ENCODE measurements around the gene LRMDA. TPM values are rescaled to one million over a fixed set of nuclear protein-coding genes. Genes with fewer than 3 reads are reported as not detected.

Gene LRMDA
- total RNA-seq, 3 donors from 2014 or later: 8.3 to 17.1 (median 11.1) TPM

DNA sequence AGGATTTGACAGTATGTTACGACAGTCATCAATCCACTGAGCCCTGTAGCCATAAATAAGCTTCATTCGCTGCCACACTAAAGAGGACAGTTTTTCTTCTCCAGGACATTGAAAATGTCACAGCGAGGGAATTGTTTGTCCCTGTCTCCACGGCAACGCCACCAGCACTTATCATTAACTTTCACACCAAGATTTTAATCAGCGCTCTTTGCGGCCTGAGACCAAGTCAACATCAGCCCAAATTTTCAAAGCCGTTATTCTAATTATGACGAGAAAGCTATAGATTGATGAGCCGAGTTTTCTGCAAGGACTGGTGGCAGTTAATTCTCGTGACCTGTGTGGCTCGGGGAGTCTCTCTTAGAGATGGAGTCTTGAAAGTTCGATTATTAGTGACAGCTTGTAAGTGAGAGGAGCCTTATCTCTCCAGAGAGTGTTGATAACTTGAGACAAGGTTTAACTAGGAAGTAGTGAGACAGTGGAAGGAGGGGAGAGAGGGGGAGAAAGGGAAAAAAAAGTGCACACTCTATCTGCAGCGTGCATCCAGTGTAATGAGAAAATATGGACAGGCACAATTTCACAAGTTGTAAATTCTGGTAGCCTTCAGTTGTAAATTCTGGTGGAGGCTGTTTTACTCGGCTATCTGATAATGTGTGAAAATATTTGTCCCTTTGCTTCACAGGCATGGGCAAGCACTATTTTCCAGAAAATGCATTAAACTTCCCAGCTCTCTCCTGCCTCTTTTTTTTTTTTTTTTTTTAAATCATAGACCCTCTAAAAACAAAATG is 473.3 kb downstream of the LRMDA start:
- Histone ChIP-seq H3K9me3 (no peaks in the 10 kb centered on the region), H3K27me3 (no peaks in the 10 kb centered on the region), H3K4me3 (no peak overlapping the region), H3K27ac (no peak overlapping the region), H3K4me1 (no peaks in the 10 kb centered on the region), H3K36me3 (no peaks in the 10 kb centered on the region)
- TF ChIP-seq POLR2A (IDR thresholded peaks at IDR 0.05) (no peak), POLR2AphosphoS5 (IDR thresholded peaks at IDR 0.05) (no peak)
- DNase-seq (ENCODE audit: low spot score in 2 of 2): no peak
- intact Hi-C loops (cut with DNase I; ENCODE audit: low total_unique reads): loop anchor here (5.0 kb wide), 1 partner anchor 632 kb away; no protein-coding TSS in a partner anchor

DNA sequence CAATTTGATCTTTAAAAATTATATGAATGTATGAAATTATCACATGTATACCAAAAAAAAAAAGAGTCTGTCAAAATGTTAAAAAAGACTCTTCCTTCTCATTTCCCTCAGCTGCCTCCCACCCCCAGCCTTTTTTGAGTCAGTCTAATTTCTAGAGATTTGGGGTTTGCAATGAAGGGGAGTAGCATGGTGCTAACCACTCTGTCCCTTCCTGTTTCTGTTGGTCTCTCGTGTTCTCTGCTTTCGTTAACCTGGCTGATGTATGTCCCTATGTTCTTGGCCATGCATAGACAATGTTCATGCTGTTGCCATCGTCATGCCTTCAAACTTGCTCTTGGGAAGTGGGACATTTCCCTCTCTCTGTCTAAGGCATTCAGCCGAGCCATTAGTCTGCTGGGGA is 474.1 kb downstream of the LRMDA start:
- H3K27me3 ChIP-seq: no peaks in the 10 kb centered on the region
- no peaks in the 10 kb centered on the region for H3K9me3 ChIP-seq
- no peak for DNase-seq (ENCODE audit: low spot score in 2 of 2)
- intact Hi-C loops (cut with DNase I; ENCODE audit: low total_unique reads): loop anchor here (5.0 kb wide), 1 partner anchor 633 kb away; no protein-coding TSS in a partner anchor
- no peak overlapping the region for H3K4me3 ChIP-seq
- no peak overlapping the region for H3K27ac ChIP-seq
- no peaks in the 10 kb centered on the region for H3K36me3 ChIP-seq
- no peak for TF ChIP-seq POLR2A (IDR thresholded peaks at IDR 0.05)
- no peak for TF ChIP-seq POLR2AphosphoS5 (IDR thresholded peaks at IDR 0.05)
- TF ChIP-seq, protein P1, sequence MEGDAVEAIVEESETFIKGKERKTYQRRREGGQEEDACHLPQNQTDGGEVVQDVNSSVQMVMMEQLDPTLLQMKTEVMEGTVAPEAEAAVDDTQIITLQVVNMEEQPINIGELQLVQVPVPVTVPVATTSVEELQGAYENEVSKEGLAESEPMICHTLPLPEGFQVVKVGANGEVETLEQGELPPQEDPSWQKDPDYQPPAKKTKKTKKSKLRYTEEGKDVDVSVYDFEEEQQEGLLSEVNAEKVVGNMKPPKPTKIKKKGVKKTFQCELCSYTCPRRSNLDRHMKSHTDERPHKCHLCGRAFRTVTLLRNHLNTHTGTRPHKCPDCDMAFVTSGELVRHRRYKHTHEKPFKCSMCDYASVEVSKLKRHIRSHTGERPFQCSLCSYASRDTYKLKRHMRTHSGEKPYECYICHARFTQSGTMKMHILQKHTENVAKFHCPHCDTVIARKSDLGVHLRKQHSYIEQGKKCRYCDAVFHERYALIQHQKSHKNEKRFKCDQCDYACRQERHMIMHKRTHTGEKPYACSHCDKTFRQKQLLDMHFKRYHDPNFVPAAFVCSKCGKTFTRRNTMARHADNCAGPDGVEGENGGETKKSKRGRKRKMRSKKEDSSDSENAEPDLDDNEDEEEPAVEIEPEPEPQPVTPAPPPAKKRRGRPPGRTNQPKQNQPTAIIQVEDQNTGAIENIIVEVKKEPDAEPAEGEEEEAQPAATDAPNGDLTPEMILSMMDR (IDR thresholded peaks at IDR 0.05): no peak
- no peaks in the 10 kb centered on the region for H3K4me1 ChIP-seq

DNA sequence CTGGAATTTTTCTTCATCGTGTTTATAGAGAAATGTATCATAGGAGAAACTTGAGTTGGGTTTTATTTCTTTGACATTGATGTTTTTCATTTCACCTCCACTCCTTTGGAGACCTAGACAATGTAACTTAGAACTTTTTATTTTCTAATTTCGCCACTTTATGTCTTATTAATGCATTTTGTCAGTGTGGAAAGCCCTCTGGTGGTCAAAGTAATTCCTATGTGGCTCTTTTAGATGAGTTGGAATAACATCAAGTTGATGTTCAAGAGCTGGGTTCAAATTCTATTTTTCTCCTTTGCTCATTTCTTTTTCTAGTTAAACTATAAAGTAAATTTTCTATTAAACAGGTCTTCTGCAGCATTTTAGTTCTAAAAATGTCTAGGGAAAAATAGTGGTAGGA is 478.6 kb downstream of the LRMDA start:
- intact Hi-C loops (cut with DNase I; ENCODE audit: low total_unique reads): no loop called here
- Histone ChIP-seq H3K4me1 (no peaks in the 10 kb centered on the region), H3K9me3 (no peaks in the 10 kb centered on the region), H3K4me3 (no peak overlapping the region), H3K27ac (no peak overlapping the region), H3K27me3 (no peaks in the 10 kb centered on the region), H3K36me3 (no peaks in the 10 kb centered on the region)
- TF ChIP-seq, protein P1 (IDR thresholded peaks at IDR 0.05): peak in 2 of 3 donors; percentile 46
- TF ChIP-seq POLR2A (IDR thresholded peaks at IDR 0.05): no peak
- DNase-seq (ENCODE audit: low spot score in 2 of 2): no peak

DNA sequence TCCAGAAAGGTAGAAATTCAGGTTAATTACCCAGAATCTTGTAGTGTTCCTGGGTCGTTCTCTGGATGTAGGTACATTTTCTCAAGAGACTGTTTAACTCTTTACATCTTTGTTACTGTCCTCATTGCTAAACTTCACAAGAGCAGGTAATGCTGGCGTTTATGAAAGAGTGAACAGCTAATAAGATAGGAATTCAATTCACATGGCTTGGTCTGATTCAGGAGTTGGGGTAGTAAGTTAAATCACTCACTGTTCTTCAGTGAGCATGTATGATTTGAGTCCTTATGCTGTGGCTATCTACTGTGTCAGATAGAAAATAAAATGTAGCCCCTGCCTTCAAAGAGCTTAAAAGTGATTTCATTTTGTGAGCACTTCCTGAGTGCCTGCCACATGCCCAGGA is 480.0 kb downstream of the LRMDA start:
- no peak overlapping the region for H3K4me3 ChIP-seq
- no peaks in the 10 kb centered on the region for H3K36me3 ChIP-seq
- no peaks in the 10 kb centered on the region for H3K27me3 ChIP-seq
- no peaks in the 10 kb centered on the region for H3K9me3 ChIP-seq
- intact Hi-C loops (cut with DNase I; ENCODE audit: low total_unique reads): no loop called here
- TF ChIP-seq, protein P1 (IDR thresholded peaks at IDR 0.05): no peak
- no peak for TF ChIP-seq POLR2A (IDR thresholded peaks at IDR 0.05)
- TF ChIP-seq POLR2AphosphoS5 (IDR thresholded peaks at IDR 0.05): no peak
- no peaks in the 10 kb centered on the region for H3K4me1 ChIP-seq
- no peak for DNase-seq (ENCODE audit: low spot score in 2 of 2)
- H3K27ac ChIP-seq: no peak overlapping the region

DNA sequence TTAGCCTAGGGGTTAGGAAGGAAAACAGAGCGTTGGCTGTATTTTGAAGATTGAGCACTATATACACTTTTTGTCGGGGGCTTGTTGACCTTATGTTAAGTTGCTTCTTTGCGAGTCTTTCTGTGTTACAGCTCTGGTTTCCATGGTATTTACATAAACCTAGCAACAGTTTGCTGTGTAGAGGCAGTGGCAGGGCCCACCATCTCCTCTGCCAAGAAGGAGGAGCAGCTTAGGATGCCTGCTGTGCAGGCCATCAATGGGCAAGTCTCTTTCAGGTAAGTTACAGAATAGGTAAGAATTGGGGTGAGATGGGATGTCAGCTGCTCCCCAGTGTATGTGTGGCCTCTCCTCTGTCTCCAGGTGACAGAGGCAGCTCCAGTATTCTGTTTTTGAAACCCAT is 485.5 kb downstream of the LRMDA start:
- Histone ChIP-seq H3K27me3 (no peaks in the 10 kb centered on the region), H3K9me3 (no peaks in the 10 kb centered on the region), H3K4me3 (no peak overlapping the region), H3K27ac (no peak overlapping the region), H3K36me3 (no peaks in the 10 kb centered on the region), H3K4me1 (no peaks in the 10 kb centered on the region)
- intact Hi-C loops (cut with DNase I; ENCODE audit: low total_unique reads): no loop called here
- no peak for DNase-seq (ENCODE audit: low spot score in 2 of 2)
- TF ChIP-seq POLR2A (IDR thresholded peaks at IDR 0.05): no peak
- no peak for TF ChIP-seq POLR2AphosphoS5 (IDR thresholded peaks at IDR 0.05)
- TF ChIP-seq, protein P1 (IDR thresholded peaks at IDR 0.05): no peak
